ENCODE data around the gene BSDC1.

GRCh38 chr1:32341971-32342370 lies 52.3 kb downstream of the BSDC1 start:
- TF ChIP-seq CTCF (IDR thresholded peaks at IDR 0.05) (no peak), ZFX (IDR thresholded peaks at IDR 0.05; ENCODE audit: borderline replicate concordance) (no peak)

Measured in 22Rv1 (cell line).